WTC11 (cell line): Measurements from ENCODE around the gene LRRFIP1.

Source experiments
- CDX4 ChIP-seq: fragments of 250-450 bp; sonication (Bioruptor Pico); IDR thresholded peaks from 2 replicates; pipeline ENCODE4 v1.9.0; 2021; ENCODE audit warnings: moderate library complexity, mild to moderate bottlenecking, inconsistent platforms, borderline replicate concordance
- CTCF ChIP-seq: fragments of 200-600 bp; IDR thresholded peaks from 2 replicates; pipeline ENCODE4 v1.8.0; 2022; ENCODE audit warnings: antibody characterized with exemption
- E2F4 ChIP-seq: sonication (generic); formaldehyde crosslinking; IDR thresholded peaks from 2 replicates; pipeline ENCODE4 v1.8.1; 2022; ENCODE audit warnings: low read depth, mild to moderate bottlenecking, moderate library complexity, missing genetic modification reagents, borderline replicate concordance
- FOXP4 ChIP-seq: sonication (generic); formaldehyde crosslinking; IDR thresholded peaks from 2 replicates; pipeline ENCODE4 v1.8.0; 2022; ENCODE audit warnings: mild to moderate bottlenecking, missing genetic modification reagents
- JUN ChIP-seq: sonication (generic); formaldehyde crosslinking; IDR thresholded peaks from 2 replicates; pipeline ENCODE4 v1.8.0; 2023; ENCODE audit warnings: mild to moderate bottlenecking, missing genetic modification reagents
- NFATC4 ChIP-seq: fragments of 250-450 bp; sonication (Bioruptor Pico); IDR thresholded peaks from 2 replicates; pipeline ENCODE4 v1.9.0; 2021; ENCODE audit warnings: mild to moderate bottlenecking
- NR2C2 ChIP-seq: sonication (generic); formaldehyde crosslinking; IDR thresholded peaks from 2 replicates; pipeline ENCODE4 v1.8.0; 2022; ENCODE audit warnings: mild to moderate bottlenecking, missing genetic modification reagents
- SMAD3 ChIP-seq: sonication (generic); formaldehyde crosslinking; IDR thresholded peaks from 2 replicates; pipeline ENCODE4 v1.8.0; 2022; ENCODE audit warnings: missing genetic modification reagents, mild to moderate bottlenecking, borderline replicate concordance
- SP1 ChIP-seq: sonication (generic); formaldehyde crosslinking; conservative IDR thresholded peaks from 2 replicates; pipeline ENCODE4 v1.8.1; 2022; ENCODE audit warnings: missing genetic modification reagents
- STAT6 ChIP-seq: sonication (generic); formaldehyde crosslinking; conservative IDR thresholded peaks from 2 replicates; pipeline ENCODE4 v1.8.1; 2023; ENCODE audit warnings: mild to moderate bottlenecking, low read depth, missing genetic modification reagents, moderate library complexity
- TEAD4 ChIP-seq: sonication (generic); formaldehyde crosslinking; IDR thresholded peaks from 2 replicates; pipeline ENCODE4 v1.8.0; 2022; ENCODE audit warnings: mild to moderate bottlenecking, missing genetic modification reagents
- ZSCAN18 ChIP-seq: fragments of 250-450 bp; sonication (Bioruptor Pico); IDR thresholded peaks from 2 replicates; pipeline ENCODE4 v2.1.2; 2022; ENCODE audit warnings: mild to moderate bottlenecking, moderate library complexity

- TF ChIP-seq CTCF (no peak), SMAD3 (CRISPR knock-in tag) (no peak), CDX4 (CRISPR knock-in tag) (no peak), JUN (no peak), SP1 (CRISPR knock-in tag) (no peak), NFATC4 (CRISPR knock-in tag) (no peak), E2F4 (CRISPR knock-in tag) (no peak), STAT6 (no peak), NR2C2 (no peak), ZSCAN18 (no peak), FOXP4 (CRISPR knock-in tag) (no peak), TEAD4 (CRISPR knock-in tag) (no peak)
Observed at GRCh38 chr2:237760506-237761502, 133.4 kb downstream of the LRRFIP1 start.
